K562 (cell line): ENCODE data around the gene RAE1. TPM values are rescaled to one million over a fixed set of nuclear protein-coding genes. Genes with fewer than 3 reads are reported as not detected.

Experiments used
- ARNT ChIP-seq, 2 experiments: fragments of 450-650 bp; IDR thresholded peaks; 2 replicates each; pipeline ENCODE4 v1.6.1; 2016; ENCODE audit warnings: mild to moderate bottlenecking in 1 of 2
- CBFA2T2 ChIP-seq: fragments of 450-650 bp; conservative IDR thresholded peaks from 2 replicates; pipeline ENCODE4 v1.6.1; 2017; ENCODE audit warnings: mild to moderate bottlenecking
- CREB3 ChIP-seq: fragments of 450-650 bp; conservative IDR thresholded peaks from 2 replicates; pipeline ENCODE4 v1.6.1; 2016; ENCODE audit warnings: missing genetic modification characterization, low read depth, mild to moderate bottlenecking, missing compliant biosample characterization, moderate library complexity
- CREB5 ChIP-seq: fragments of 250-450 bp; sonication (Bioruptor Pico); IDR thresholded peaks from 2 replicates; pipeline ENCODE4 v1.5.0; 2020; ENCODE audit warnings: mild to moderate bottlenecking
- CREM ChIP-seq: IDR thresholded peaks from 2 replicates; pipeline ENCODE4 v1.6.1; 2014; ENCODE audit warnings: antibody characterized with exemption, low read depth
- DLX4 ChIP-seq: fragments of 250-450 bp; sonication (Bioruptor Pico); IDR thresholded peaks from 2 replicates; pipeline ENCODE4 v1.6.1; 2021; ENCODE audit warnings: mild to moderate bottlenecking
- FOXM1 ChIP-seq, 2 experiments: fragments of 450-650 bp in 1 of 2; sonication (generic) in 1 of 2; formaldehyde crosslinking in 1 of 2; IDR thresholded peaks; 2 replicates each; pipeline versions ENCODE4 v1.6.1 to v1.9.0; 2017 to 2022; ENCODE audit warnings: low read depth in 2 of 2, mild to moderate bottlenecking in 2 of 2, missing genetic modification reagents in 1 of 2, moderate library complexity in 1 of 2
- FOXO4 ChIP-seq: fragments of 450-650 bp; formaldehyde crosslinking; IDR thresholded peaks from 2 replicates; pipeline ENCODE4 v1.4.0; 2020; ENCODE audit warnings: mild to moderate bottlenecking, moderate library complexity
- HDAC1 ChIP-seq, 2 experiments: fragments of 450-650 bp; IDR thresholded peaks; 2 replicates each; pipeline ENCODE4 v1.6.1; 2016 to 2017; ENCODE audit warnings: inconsistent platforms in 1 of 2, mild to moderate bottlenecking in 1 of 2, moderate library complexity in 1 of 2
- MITF ChIP-seq: IDR thresholded peaks from 2 replicates; pipeline ENCODE4 v1.6.1; 2014; ENCODE audit warnings: antibody characterized with exemption
- STAG1 ChIP-seq: sonication (generic); formaldehyde crosslinking; IDR thresholded peaks from 2 replicates; pipeline ENCODE4 v1.5.0; 2020; ENCODE audit warnings: missing genetic modification reagents, borderline replicate concordance
- SUPT5H ChIP-seq: fragments of 450-650 bp; IDR thresholded peaks from 2 replicates; pipeline ENCODE4 v1.6.1; 2016
- TGIF2 ChIP-seq: sonication (generic); formaldehyde crosslinking; IDR thresholded peaks from 2 replicates; pipeline ENCODE4 v1.8.1; 2022; ENCODE audit warnings: mild to moderate bottlenecking, missing genetic modification reagents, moderate library complexity
- ZBTB11 ChIP-seq, 3 experiments: fragments of 200-800 bp in 1 of 3; fragments of 250-450 bp in 1 of 3; fragments of 450-650 bp in 1 of 3; sonication (Bioruptor Pico) in 1 of 3; sonication (Bioruptor generic) in 1 of 3; formaldehyde crosslinking in 1 of 3; IDR thresholded peaks; 2 replicates each; pipeline versions ENCODE4 v1.6.1 to v1.8.0; 2016 to 2022; ENCODE audit warnings: mild to moderate bottlenecking in 2 of 3, missing genetic modification characterization in 2 of 3, missing compliant biosample characterization in 1 of 3, moderate library complexity in 1 of 3
- ZNF41 ChIP-seq: fragments of 250-450 bp; sonication (Bioruptor Pico); conservative IDR thresholded peaks from 2 replicates; pipeline ENCODE4 v1.4.0; 2020; ENCODE audit warnings: mild to moderate bottlenecking
- ZNF707 ChIP-seq: fragments of 250-450 bp; sonication (Bioruptor Pico); conservative IDR thresholded peaks from 2 replicates; pipeline ENCODE4 v1.8.0; 2022; ENCODE audit warnings: inconsistent platforms, mild to moderate bottlenecking, moderate library complexity
- polyA plus RNA-seq, 8 experiments: library from polyadenylated mRNA; depleted of rRNA in 4 of 8; stranded (reverse) in 5 of 8; unstranded in 3 of 8; fragments of >200 nt; fragmentation: Nextera tagmentation in 2 of 8; fragmentation: Illumina TruSeq in 1 of 8; extraction: Ambion mirVana in 2 of 8; extraction: Trizol in 1 of 8; gene quantifications; 2 replicates each; pipeline versions ENCODE4 v1.2.1 to v1.2.3, GENCODE V29; 2011 to 2014; ENCODE audit warnings: inconsistent platforms in 1 of 8, missing spikeins in 1 of 8
- total RNA-seq, 7 experiments: library from RNA; depleted of rRNA in 6 of 7; stranded (reverse); fragments of >200 nt in 6 of 7; fragmentation: Illumina TruSeq in 2 of 7; extraction: Trizol in 2 of 7; gene quantifications; 2 replicates each; pipeline versions ENCODE4 v1.2.1 to v1.2.3, GENCODE V29; 2011 to 2021; ENCODE audit warnings: low replicate concordance in 1 of 7

RAE1 gene
- total and polyA plus RNA-seq, 9 of the 15 experiments (the other 6 are each of a cell fraction or from before 2014, with no cell fraction given): 33.7 to 248 (median 77.7) TPM

GRCh38 chr20:57389695-57390603, 38.9 kb downstream of the RAE1 start (continued):
- TF ChIP-seq CREB3 (tag): peak; percentile 77
- no peak for TF ChIP-seq FOXO4 (CRISPR knock-in tag)
- no peak for TF ChIP-seq TGIF2 (CRISPR knock-in tag)
- TF ChIP-seq ZNF707: no peak
- TF ChIP-seq FOXM1 (IDR thresholded peaks at IDR 0.05; ENCODE audit: low read depth): 0 out of 2 replicates have a peak, but pooled peaks have one; percentile 20
- TF ChIP-seq FOXM1 (CRISPR knock-in tag; IDR thresholded peaks at IDR 0.05; ENCODE audit: low read depth): peak; percentile 54; the same call in 1 of the 2 replicates
- TF ChIP-seq STAG1 (CRISPR knock-in tag): no peak
- 0 out of 2 replicates have a peak, but pooled peaks have one; percentile 21 for TF ChIP-seq MITF
- no peak for TF ChIP-seq DLX4 (CRISPR knock-in tag)
- TF ChIP-seq HDAC1 (IDR thresholded peaks at IDR 0.05): peak in 1 of 2 experiments; percentile 87; a peak in 2 of 4 replicates
- 0 out of 2 replicates have a peak, but pooled peaks have one; percentile 15 for TF ChIP-seq CBFA2T2
- no peak for TF ChIP-seq ZNF41
- no peak for TF ChIP-seq ARNT (IDR thresholded peaks at IDR 0.05)
- TF ChIP-seq CREB5 (CRISPR knock-in tag): no peak
- peak; percentile 62 for TF ChIP-seq SUPT5H
- 0 out of 6 replicates have a peak, but pooled peaks of 1 of the 3 experiments have one; percentile 8 for TF ChIP-seq ZBTB11 (CRISPR knock-in tag; IDR thresholded peaks at IDR 0.05)
- TF ChIP-seq CREM: 0 out of 2 replicates have a peak, but pooled peaks have one; percentile 38
